ENCODE measurements around the gene MEFV. TPM values are rescaled to one million over a fixed set of nuclear protein-coding genes. Genes with fewer than 3 reads are reported as not detected.

Gene MEFV
- total and polyA plus RNA-seq, 2 of the 13 experiments (the other 11 are each of a cell fraction or from before 2014, with no cell fraction given): 0.22 TPM; not detected in 1

DNA sequence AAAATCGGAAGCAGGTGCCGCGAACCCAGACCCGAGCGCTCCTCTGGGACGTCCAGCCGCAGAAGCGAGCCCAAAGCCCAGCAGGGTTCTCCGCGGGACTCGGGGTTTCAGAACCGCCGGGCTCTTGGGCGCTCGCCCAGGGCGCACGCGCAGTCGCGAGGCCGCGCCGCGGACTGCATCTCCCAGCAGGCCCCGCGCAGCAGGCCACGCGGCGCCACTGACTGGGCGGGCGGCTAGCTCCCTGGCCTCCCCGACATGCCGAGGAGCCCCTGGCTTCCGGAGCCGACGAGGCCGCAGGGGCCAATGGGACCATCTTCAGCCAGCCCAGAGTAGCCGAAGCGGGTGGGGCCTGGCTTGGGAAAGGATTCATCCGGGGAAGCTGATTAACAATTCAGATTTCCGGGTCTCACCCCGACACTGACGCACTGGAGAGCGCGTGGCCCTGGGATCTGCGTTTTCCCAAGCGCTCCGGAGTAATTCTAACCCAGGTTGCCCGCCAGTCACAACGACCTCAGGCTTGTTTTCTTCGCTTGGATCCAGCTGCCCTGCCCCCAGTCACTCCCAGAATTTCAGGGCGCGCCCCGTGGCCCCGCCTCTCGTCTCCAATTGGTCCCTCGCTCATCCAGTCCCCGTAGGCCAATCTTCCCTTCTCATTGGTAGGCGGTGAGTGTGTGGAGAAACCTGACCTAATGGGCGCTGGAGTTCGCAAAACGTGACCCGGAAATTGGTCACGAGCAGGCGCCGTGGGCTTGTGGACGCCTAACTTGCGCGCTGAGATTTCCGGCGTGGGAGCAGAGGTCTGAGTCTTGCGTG, 26.5 kb upstream of the MEFV start, which contains the start of gene ZNF263 (continued):
- TF ChIP-seq MIER3 (CRISPR knock-in tag; IDR thresholded peaks at IDR 0.05; ENCODE audit: borderline replicate concordance) (0 out of 2 replicates have a peak, but pooled peaks have one; percentile 11), NCOA1 (CRISPR knock-in tag; IDR thresholded peaks at IDR 0.05) (no peak; the same call in 1 of the 2 replicates), HMG20B (CRISPR knock-in tag; conservative IDR thresholded peaks at IDR 0.05) (0 out of 2 replicates have a peak, but pooled peaks have one; percentile 36), MED13 (CRISPR knock-in tag; IDR thresholded peaks at IDR 0.05) (no peak), ZNF232 (CRISPR knock-in tag; IDR thresholded peaks at IDR 0.05; ENCODE audit: borderline replicate concordance) (0 out of 2 replicates have a peak, but pooled peaks have one; percentile 56), ZNF772 (CRISPR knock-in tag; IDR thresholded peaks at IDR 0.05) (peak; percentile 37), ZBTB7A (CRISPR knock-in tag; IDR thresholded peaks at IDR 0.05) (no peak), RFX1 (IDR thresholded peaks at IDR 0.05) (no peak), CBFB (CRISPR knock-in tag; IDR thresholded peaks at IDR 0.05) (no peak), ZNF768 (CRISPR knock-in tag; IDR thresholded peaks at IDR 0.05) (peak; percentile 35; the same call in 1 of the 2 replicates), HHEX (CRISPR knock-in tag; IDR thresholded peaks at IDR 0.05) (no peak), ARNT (IDR thresholded peaks at IDR 0.05) (no peak), ZFY (CRISPR knock-in tag; IDR thresholded peaks at IDR 0.05) (peak; percentile 93), ZNF441 (CRISPR knock-in tag; IDR thresholded peaks at IDR 0.05; ENCODE audit: borderline replicate concordance) (peak; percentile 1; the same call in 1 of the 2 replicates), ZNF224 (CRISPR knock-in tag; IDR thresholded peaks at IDR 0.05) (peak; percentile 30; the same call in 1 of the 2 replicates), ZNF781 (CRISPR knock-in tag; IDR thresholded peaks at IDR 0.05; ENCODE audit: borderline replicate concordance, not compliant biosample characterization) (peak; percentile 24), ZIK1 (CRISPR knock-in tag; IDR thresholded peaks at IDR 0.05; ENCODE audit: borderline replicate concordance, low read depth) (0 out of 2 replicates have a peak, but pooled peaks have one; percentile 9), DNMT3B (CRISPR knock-in tag; conservative IDR thresholded peaks at IDR 0.05) (no peak; the same call in 1 of the 2 replicates), RBFOX2 (IDR thresholded peaks at IDR 0.05; ENCODE audit: low read depth, low read length) (peak; percentile 98)
- TF ChIP-seq, protein P1, sequence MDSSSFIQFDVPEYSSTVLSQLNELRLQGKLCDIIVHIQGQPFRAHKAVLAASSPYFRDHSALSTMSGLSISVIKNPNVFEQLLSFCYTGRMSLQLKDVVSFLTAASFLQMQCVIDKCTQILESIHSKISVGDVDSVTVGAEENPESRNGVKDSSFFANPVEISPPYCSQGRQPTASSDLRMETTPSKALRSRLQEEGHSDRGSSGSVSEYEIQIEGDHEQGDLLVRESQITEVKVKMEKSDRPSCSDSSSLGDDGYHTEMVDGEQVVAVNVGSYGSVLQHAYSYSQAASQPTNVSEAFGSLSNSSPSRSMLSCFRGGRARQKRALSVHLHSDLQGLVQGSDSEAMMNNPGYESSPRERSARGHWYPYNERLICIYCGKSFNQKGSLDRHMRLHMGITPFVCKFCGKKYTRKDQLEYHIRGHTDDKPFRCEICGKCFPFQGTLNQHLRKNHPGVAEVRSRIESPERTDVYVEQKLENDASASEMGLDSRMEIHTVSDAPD (CRISPR knock-in tag; IDR thresholded peaks at IDR 0.05): 0 out of 2 replicates have a peak, but pooled peaks have one; percentile 39
- TF ChIP-seq, protein P2, sequence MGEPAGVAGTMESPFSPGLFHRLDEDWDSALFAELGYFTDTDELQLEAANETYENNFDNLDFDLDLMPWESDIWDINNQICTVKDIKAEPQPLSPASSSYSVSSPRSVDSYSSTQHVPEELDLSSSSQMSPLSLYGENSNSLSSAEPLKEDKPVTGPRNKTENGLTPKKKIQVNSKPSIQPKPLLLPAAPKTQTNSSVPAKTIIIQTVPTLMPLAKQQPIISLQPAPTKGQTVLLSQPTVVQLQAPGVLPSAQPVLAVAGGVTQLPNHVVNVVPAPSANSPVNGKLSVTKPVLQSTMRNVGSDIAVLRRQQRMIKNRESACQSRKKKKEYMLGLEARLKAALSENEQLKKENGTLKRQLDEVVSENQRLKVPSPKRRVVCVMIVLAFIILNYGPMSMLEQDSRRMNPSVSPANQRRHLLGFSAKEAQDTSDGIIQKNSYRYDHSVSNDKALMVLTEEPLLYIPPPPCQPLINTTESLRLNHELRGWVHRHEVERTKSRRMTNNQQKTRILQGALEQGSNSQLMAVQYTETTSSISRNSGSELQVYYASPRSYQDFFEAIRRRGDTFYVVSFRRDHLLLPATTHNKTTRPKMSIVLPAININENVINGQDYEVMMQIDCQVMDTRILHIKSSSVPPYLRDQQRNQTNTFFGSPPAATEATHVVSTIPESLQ (CRISPR knock-in tag; conservative IDR thresholded peaks at IDR 0.05): no peak
- TF ChIP-seq, protein P3, sequence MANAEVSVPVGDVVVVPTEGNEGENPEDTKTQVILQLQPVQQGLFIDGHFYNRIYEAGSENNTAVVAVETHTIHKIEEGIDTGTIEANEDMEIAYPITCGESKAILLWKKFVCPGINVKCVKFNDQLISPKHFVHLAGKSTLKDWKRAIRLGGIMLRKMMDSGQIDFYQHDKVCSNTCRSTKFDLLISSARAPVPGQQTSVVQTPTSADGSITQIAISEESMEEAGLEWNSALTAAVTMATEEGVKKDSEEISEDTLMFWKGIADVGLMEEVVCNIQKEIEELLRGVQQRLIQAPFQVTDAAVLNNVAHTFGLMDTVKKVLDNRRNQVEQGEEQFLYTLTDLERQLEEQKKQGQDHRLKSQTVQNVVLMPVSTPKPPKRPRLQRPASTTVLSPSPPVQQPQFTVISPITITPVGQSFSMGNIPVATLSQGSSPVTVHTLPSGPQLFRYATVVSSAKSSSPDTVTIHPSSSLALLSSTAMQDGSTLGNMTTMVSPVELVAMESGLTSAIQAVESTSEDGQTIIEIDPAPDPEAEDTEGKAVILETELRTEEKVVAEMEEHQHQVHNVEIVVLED (CRISPR knock-in tag; IDR thresholded peaks at IDR 0.05; ENCODE audit: borderline replicate concordance): peak; percentile 87
- TF ChIP-seq, protein P4, sequence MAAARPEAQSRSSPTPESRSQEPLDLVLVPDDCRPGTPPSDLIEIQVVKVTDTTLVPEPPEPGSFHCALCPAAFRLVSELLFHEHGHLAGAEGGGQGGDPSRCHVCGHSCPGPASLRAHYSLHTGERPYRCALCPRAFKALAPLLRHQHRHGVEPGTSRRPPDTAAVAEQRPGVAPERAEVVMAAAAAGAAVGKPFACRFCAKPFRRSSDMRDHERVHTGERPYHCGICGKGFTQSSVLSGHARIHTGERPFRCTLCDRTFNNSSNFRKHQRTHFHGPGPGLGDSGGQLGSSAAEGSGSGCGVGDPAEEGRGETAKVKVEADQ (CRISPR knock-in tag; IDR thresholded peaks at IDR 0.05; ENCODE audit: borderline replicate concordance): no peak
- TF ChIP-seq, protein P5, sequence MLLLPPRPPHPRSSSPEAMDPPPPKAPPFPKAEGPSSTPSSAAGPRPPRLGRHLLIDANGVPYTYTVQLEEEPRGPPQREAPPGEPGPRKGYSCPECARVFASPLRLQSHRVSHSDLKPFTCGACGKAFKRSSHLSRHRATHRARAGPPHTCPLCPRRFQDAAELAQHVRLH (CRISPR knock-in tag; IDR thresholded peaks at IDR 0.05; ENCODE audit: borderline replicate concordance, low read depth): no peak
